ENCODE measurements around the gene KCNF1.

Gene KCNF1

GRCh38 chr2:10879624-10880585 lies 31.8 kb upstream of the KCNF1 start:
- no peak for DNase-seq (ENCODE audit: low spot score)

- DNase-seq (ENCODE audit: low spot score) = no peak
These were observed 31.0 kb upstream of the KCNF1 start for GRCh38 chr2:10880586-10881321.

GRCh38 chr2:10882568-10882967 lies 29.2 kb upstream of the KCNF1 start:
- no peak for DNase-seq (ENCODE audit: low spot score)

- DNase-seq (ENCODE audit: low spot score) = no peak
These were observed 28.7 kb upstream of the KCNF1 start for GRCh38 chr2:10883066-10883465.

GRCh38 chr2:10883801-10884478 lies 27.8 kb upstream of the KCNF1 start:
- DNase-seq (ENCODE audit: low spot score) = no peak

GRCh38 chr2:10884574-10884975 lies 27.2 kb upstream of the KCNF1 start:
- no peak for DNase-seq (ENCODE audit: low spot score)

GRCh38 chr2:10885094-10885860 lies 26.5 kb upstream of the KCNF1 start:
- no peak for DNase-seq (ENCODE audit: low spot score)

GRCh38 chr2:10887476-10887875 lies 24.3 kb upstream of the KCNF1 start:
- no peak for DNase-seq (ENCODE audit: low spot score)

- DNase-seq (ENCODE audit: low spot score) = no peak
These were observed 22.0 kb upstream of the KCNF1 start for GRCh38 chr2:10889651-10890215.

GRCh38 chr2:10890706-10891270 lies 20.9 kb upstream of the KCNF1 start:
- no peak for DNase-seq (ENCODE audit: low spot score)

GRCh38 chr2:10891390-10891789 lies 20.3 kb upstream of the KCNF1 start:
- DNase-seq (ENCODE audit: low spot score) = no peak

- DNase-seq (ENCODE audit: low spot score) = no peak
These were observed 19.9 kb upstream of the KCNF1 start for GRCh38 chr2:10891848-10892247.

- no peak for DNase-seq (ENCODE audit: low spot score)
These were observed 19.4 kb upstream of the KCNF1 start for GRCh38 chr2:10892316-10892715.

GRCh38 chr2:10892796-10893350 lies 18.9 kb upstream of the KCNF1 start:
- no peak for DNase-seq (ENCODE audit: low spot score)

GRCh38 chr2:10894264-10894935 lies 17.3 kb upstream of the KCNF1 start:
- DNase-seq (ENCODE audit: low spot score) = no peak

GRCh38 chr2:10895231-10895630 lies 16.5 kb upstream of the KCNF1 start:
- DNase-seq (ENCODE audit: low spot score) = no peak

- DNase-seq (ENCODE audit: low spot score) = no peak
These were observed 13.8 kb upstream of the KCNF1 start for GRCh38 chr2:10897956-10898355.

- DNase-seq (ENCODE audit: low spot score) = no peak
These were observed 11.3 kb upstream of the KCNF1 start for GRCh38 chr2:10900216-10901109.

Measured in hematopoietic multipotent progenitor cell treated with erythropoietin and hydrocortisone succinate and interleukin-3 and kit ligand, for 15 days (in vitro differentiated cells).